ENCODE data around the gene SAPCD1. TPM values are rescaled to one million over a fixed set of nuclear protein-coding genes. Genes with fewer than 3 reads are reported as not detected.

SAPCD1 gene
- total and polyA plus RNA-seq, 5 donors from 2014 or later: 2.3 TPM; not detected in 4

- Histone ChIP-seq H3K4me3 (ENCODE audit: low read depth, low read length) (no peak overlapping the region), H3K4me1 (ENCODE audit: control insufficient read depth, insufficient read depth, low read length, poor library complexity, severe bottlenecking) (no peaks in the 10 kb centered on the region), H3K36me3 (ENCODE audit: control insufficient read depth, insufficient read depth, low read length) (no peaks in the 10 kb centered on the region), H3K27me3 (ENCODE audit: control insufficient read depth, insufficient read depth, low read length) (no peaks in the 10 kb centered on the region), H3K27ac (ENCODE audit: insufficient read depth, low read length, poor library complexity, severe bottlenecking) (no peak overlapping the region), H3K9me3 (ENCODE audit: control insufficient read depth in 2 of 2, low read length in 2 of 2) (no peaks in the 10 kb centered on the region)
- Mint-ChIP-seq H3K4me3 (no peak overlapping the region), H3K27me3 (no peaks in the 10 kb centered on the region), H3K4me1 (peaks cover 0 to 10% (median 1%) of the 10 kb centered on the region in 4 donors), H3K27ac (peak overlapping the region in 2 of 3 donors; percentile 16 to 37), H3K9me3 (no peaks in the 10 kb centered on the region), H3K36me3 (peaks cover 6% of the 10 kb centered on the region)
- no peak for DNase-seq
- ATAC-seq (ENCODE audit: low read depth in 2 of 2): no peak
Measured at GRCh38 chr6:31749301-31750036, 13.0 kb upstream of the SAPCD1 start.

GRCh38 chr6:31750411-31751022 is 11.9 kb upstream of the SAPCD1 start:
- Histone ChIP-seq H3K27me3 (ENCODE audit: control insufficient read depth, insufficient read depth, low read length) (no peaks in the 10 kb centered on the region), H3K4me3 (ENCODE audit: low read depth, low read length) (no peak overlapping the region), H3K4me1 (ENCODE audit: control insufficient read depth, insufficient read depth, low read length, poor library complexity, severe bottlenecking) (no peaks in the 10 kb centered on the region), H3K27ac (ENCODE audit: insufficient read depth, low read length, poor library complexity, severe bottlenecking) (no peak overlapping the region), H3K9me3 (ENCODE audit: control insufficient read depth in 2 of 2, low read length in 2 of 2) (no peaks in the 10 kb centered on the region), H3K36me3 (ENCODE audit: control insufficient read depth, insufficient read depth, low read length) (no peaks in the 10 kb centered on the region)
- Mint-ChIP-seq H3K4me3 (no peak overlapping the region), H3K36me3 (peaks cover 6% of the 10 kb centered on the region), H3K9me3 (no peaks in the 10 kb centered on the region), H3K27ac (no peak overlapping the region), H3K4me1 (peaks cover 0 to 6% (median 2%) of the 10 kb centered on the region in 4 donors), H3K27me3 (no peaks in the 10 kb centered on the region)
- DNase-seq (no peak), ATAC-seq (ENCODE audit: low read depth in 2 of 2) (no peak)

GRCh38 chr6:31752739-31753319 is 9.6 kb upstream of the SAPCD1 start:
- no peaks in the 10 kb centered on the region for H3K36me3 Mint-ChIP-seq
- H3K27ac ChIP-seq (ENCODE audit: insufficient read depth, low read length, poor library complexity, severe bottlenecking): no peak overlapping the region
- H3K9me3 ChIP-seq (ENCODE audit: control insufficient read depth in 2 of 2, low read length in 2 of 2): no peaks in the 10 kb centered on the region
- no peaks in the 10 kb centered on the region for H3K9me3 Mint-ChIP-seq
- no peaks in the 10 kb centered on the region for H3K27me3 Mint-ChIP-seq
- no peaks in the 10 kb centered on the region for H3K36me3 ChIP-seq (ENCODE audit: control insufficient read depth, insufficient read depth, low read length)
- no peaks in the 10 kb centered on the region for H3K4me1 ChIP-seq (ENCODE audit: control insufficient read depth, insufficient read depth, low read length, poor library complexity, severe bottlenecking)
- H3K4me1 Mint-ChIP-seq: peaks cover 0 to 6% (median 3%) of the 10 kb centered on the region in 4 donors
- H3K27ac Mint-ChIP-seq: peak overlapping the region in 2 of 3 donors; percentile 53 to 54
- DNase-seq: no peak
- H3K4me3 Mint-ChIP-seq: no peak overlapping the region
- ATAC-seq (ENCODE audit: low read depth in 2 of 2): no peak
- H3K27me3 ChIP-seq (ENCODE audit: control insufficient read depth, insufficient read depth, low read length): no peaks in the 10 kb centered on the region
- H3K4me3 ChIP-seq (ENCODE audit: low read depth, low read length): no peak overlapping the region

GRCh38 chr6:31758281-31758680 is 4.2 kb upstream of the SAPCD1 start:
- Histone ChIP-seq H3K27me3 (ENCODE audit: control insufficient read depth, insufficient read depth, low read length) (no peaks in the 10 kb centered on the region), H3K9me3 (ENCODE audit: control insufficient read depth in 2 of 2, low read length in 2 of 2) (no peaks in the 10 kb centered on the region), H3K4me1 (ENCODE audit: control insufficient read depth, insufficient read depth, low read length, poor library complexity, severe bottlenecking) (no peaks in the 10 kb centered on the region), H3K4me3 (ENCODE audit: low read depth, low read length) (no peak overlapping the region), H3K36me3 (ENCODE audit: control insufficient read depth, insufficient read depth, low read length) (no peaks in the 10 kb centered on the region), H3K27ac (ENCODE audit: insufficient read depth, low read length, poor library complexity, severe bottlenecking) (no peak overlapping the region)
- Mint-ChIP-seq H3K27me3 (no peaks in the 10 kb centered on the region), H3K27ac (peak overlapping the region in 1 of 3 donors; percentile 95), H3K4me1 (peaks cover 0 to 5% (median 2%) of the 10 kb centered on the region in 4 donors), H3K9me3 (no peaks in the 10 kb centered on the region), H3K4me3 (peak overlapping the region in 1 of 4 donors; percentile 63), H3K36me3 (peaks cover 19% of the 10 kb centered on the region)
- ATAC-seq (ENCODE audit: low read depth in 2 of 2) (no peak), DNase-seq (no peak)

GRCh38 chr6:31760790-31761189 is 1.7 kb upstream of the SAPCD1 start:
- Histone ChIP-seq H3K9me3 (ENCODE audit: control insufficient read depth in 2 of 2, low read length in 2 of 2) (no peaks in the 10 kb centered on the region), H3K4me1 (ENCODE audit: control insufficient read depth, insufficient read depth, low read length, poor library complexity, severe bottlenecking) (no peaks in the 10 kb centered on the region), H3K27me3 (ENCODE audit: control insufficient read depth, insufficient read depth, low read length) (no peaks in the 10 kb centered on the region), H3K27ac (ENCODE audit: insufficient read depth, low read length, poor library complexity, severe bottlenecking) (no peak overlapping the region), H3K36me3 (ENCODE audit: control insufficient read depth, insufficient read depth, low read length) (no peaks in the 10 kb centered on the region), H3K4me3 (ENCODE audit: low read depth, low read length) (no peak overlapping the region)
- Mint-ChIP-seq H3K27ac (peak overlapping the region in 1 of 3 donors; percentile 55), H3K9me3 (no peaks in the 10 kb centered on the region), H3K36me3 (peaks cover 19% of the 10 kb centered on the region), H3K4me1 (peaks cover 0 to 6% (median 4%) of the 10 kb centered on the region in 4 donors), H3K27me3 (no peaks in the 10 kb centered on the region), H3K4me3 (no peak overlapping the region)
- no peak for DNase-seq
- ATAC-seq (ENCODE audit: low read depth in 2 of 2): no peak

- Histone ChIP-seq H3K27ac (ENCODE audit: insufficient read depth, low read length, poor library complexity, severe bottlenecking) (no peak overlapping the region), H3K4me1 (ENCODE audit: control insufficient read depth, insufficient read depth, low read length, poor library complexity, severe bottlenecking) (no peaks in the 10 kb centered on the region), H3K27me3 (ENCODE audit: control insufficient read depth, insufficient read depth, low read length) (no peaks in the 10 kb centered on the region), H3K4me3 (ENCODE audit: low read depth, low read length) (no peak overlapping the region), H3K9me3 (ENCODE audit: control insufficient read depth in 2 of 2, low read length in 2 of 2) (no peaks in the 10 kb centered on the region), H3K36me3 (ENCODE audit: control insufficient read depth, insufficient read depth, low read length) (no peaks in the 10 kb centered on the region)
- Mint-ChIP-seq H3K27ac (no peak overlapping the region), H3K27me3 (no peaks in the 10 kb centered on the region), H3K4me1 (peaks cover 0 to 5% (median 4%) of the 10 kb centered on the region in 4 donors), H3K36me3 (peaks cover 19% of the 10 kb centered on the region), H3K4me3 (no peak overlapping the region), H3K9me3 (no peaks in the 10 kb centered on the region)
- no peak for ATAC-seq (ENCODE audit: low read depth in 2 of 2)
- no peak for DNase-seq
Measured at GRCh38 chr6:31761343-31761742, 1.1 kb upstream of the SAPCD1 start.

- H3K27me3 ChIP-seq (ENCODE audit: control insufficient read depth, insufficient read depth, low read length): no peaks in the 10 kb centered on the region
- H3K4me3 Mint-ChIP-seq: no peak overlapping the region
- ATAC-seq (ENCODE audit: low read depth in 2 of 2): no peak
- no peaks in the 10 kb centered on the region for H3K9me3 ChIP-seq (ENCODE audit: control insufficient read depth in 2 of 2, low read length in 2 of 2)
- no peaks in the 10 kb centered on the region for H3K36me3 ChIP-seq (ENCODE audit: control insufficient read depth, insufficient read depth, low read length)
- peak overlapping the region in 2 of 3 donors; percentile 70 to 81 for H3K27ac Mint-ChIP-seq
- peaks cover 0 to 5% (median 4%) of the 10 kb centered on the region in 4 donors for H3K4me1 Mint-ChIP-seq
- no peak overlapping the region for H3K27ac ChIP-seq (ENCODE audit: insufficient read depth, low read length, poor library complexity, severe bottlenecking)
- no peak for DNase-seq
- H3K4me3 ChIP-seq (ENCODE audit: low read depth, low read length): no peak overlapping the region
- peaks cover 19% of the 10 kb centered on the region for H3K36me3 Mint-ChIP-seq
- H3K4me1 ChIP-seq (ENCODE audit: control insufficient read depth, insufficient read depth, low read length, poor library complexity, severe bottlenecking): no peaks in the 10 kb centered on the region
- H3K27me3 Mint-ChIP-seq: no peaks in the 10 kb centered on the region
- H3K9me3 Mint-ChIP-seq: no peaks in the 10 kb centered on the region
Measured at GRCh38 chr6:31762878-31763618, 592 bp downstream of the SAPCD1 start.
